BLaER1 treated with 17β-estradiol and CSF1 and Interleukin-3, amounts not matched to agents 10 nM and 100 nM (cell line): ENCODE measurements around the gene TOMT.

Experiments
- H3K27ac ChIP-seq, 11 experiments: shearing (Covaris generic); formaldehyde crosslinking; 2 replicates each; pipeline ENCODE4 v1.8.1; 2022
- H3K27me3 ChIP-seq, 11 experiments: shearing (Covaris generic); formaldehyde crosslinking; 2 replicates each; pipeline ENCODE4 v1.8.1; 2022
- H3K36me3 ChIP-seq, 11 experiments: shearing (Covaris generic); formaldehyde crosslinking; 2 replicates each; pipeline ENCODE4 v1.8.1; 2022
- H3K4me1 ChIP-seq, 10 experiments: shearing (Covaris generic); formaldehyde crosslinking; 2 replicates each; pipeline ENCODE4 v1.8.1; 2022
- H3K4me2 ChIP-seq, 11 experiments: shearing (Covaris generic); formaldehyde crosslinking; 2 replicates each; pipeline ENCODE4 v1.8.1; 2022
- H3K4me3 ChIP-seq, 10 experiments: shearing (Covaris generic); formaldehyde crosslinking; 2 replicates each; pipeline ENCODE4 v1.8.1; 2022
- H3K9ac ChIP-seq, 11 experiments: shearing (Covaris generic); formaldehyde crosslinking; 2 replicates each; pipeline ENCODE4 v1.8.1; 2022
- H3K9me3 ChIP-seq, 11 experiments: shearing (Covaris generic); formaldehyde crosslinking; replicated peaks in 1 of 11; 2 replicates each; pipeline ENCODE4 v1.8.1; 2022
- H4K20me1 ChIP-seq, 11 experiments: shearing (Covaris generic); formaldehyde crosslinking; 2 replicates each; pipeline ENCODE4 v1.8.1; 2022
- Cebpa-rat ChIP-seq, 11 experiments: shearing (Covaris generic); IDR thresholded peaks; 2 replicates each; pipeline ENCODE4 v1.8.1; 2022

TOMT gene

DNA sequence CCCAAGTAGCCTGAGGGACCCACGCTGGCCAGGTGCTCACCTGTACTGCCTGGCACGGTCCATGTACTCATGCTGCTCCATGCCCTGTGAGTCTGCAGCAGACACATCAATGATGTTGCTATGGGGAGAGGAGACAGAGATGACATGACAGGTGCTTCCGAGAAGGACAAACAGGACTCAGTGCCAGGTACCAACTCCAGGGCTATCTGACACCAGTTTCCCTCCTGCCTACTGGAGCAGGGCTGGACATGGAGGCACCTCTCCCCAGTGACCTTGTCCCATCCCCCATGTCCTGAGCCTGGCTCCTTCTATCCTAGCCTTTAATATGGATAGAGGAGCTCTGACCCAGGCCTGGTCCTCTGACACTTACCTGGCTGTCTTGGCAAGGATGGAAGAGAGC is 7.0 kb upstream of the TOMT start:
- Histone ChIP-seq H3K27me3 (no peaks in the 10 kb centered on the region), H3K4me3 (no peak overlapping the region), H3K9me3 (peaks cover 0 to 2% (median 0%) of the 10 kb centered on the region in 11 experiments; a peak in 3 of 22 replicates), H3K27ac (peak overlapping the region in 2 of 11 experiments; percentile 55 to 97; a peak in 1 of 22 replicates), H3K4me1 (peaks cover 20 to 46% (median 33%) of the 10 kb centered on the region in 10 experiments), H3K9ac (peak overlapping the region in 4 of 11 experiments; percentile 27 to 97 (median 69); a peak in 5 of 22 replicates), H3K36me3 (peaks cover 60 to 83% (median 69%) of the 10 kb centered on the region in 11 experiments), H4K20me1 (peaks cover 0 to 45% (median 17%) of the 10 kb centered on the region in 11 experiments; a peak in 12 of 22 replicates), H3K4me2 (peak overlapping the region in 3 of 11 experiments; percentile 80 to 100 (median 96); a peak in 5 of 22 replicates)
- TF ChIP-seq Cebpa-rat (IDR thresholded peaks at IDR 0.05), result no peak

DNA sequence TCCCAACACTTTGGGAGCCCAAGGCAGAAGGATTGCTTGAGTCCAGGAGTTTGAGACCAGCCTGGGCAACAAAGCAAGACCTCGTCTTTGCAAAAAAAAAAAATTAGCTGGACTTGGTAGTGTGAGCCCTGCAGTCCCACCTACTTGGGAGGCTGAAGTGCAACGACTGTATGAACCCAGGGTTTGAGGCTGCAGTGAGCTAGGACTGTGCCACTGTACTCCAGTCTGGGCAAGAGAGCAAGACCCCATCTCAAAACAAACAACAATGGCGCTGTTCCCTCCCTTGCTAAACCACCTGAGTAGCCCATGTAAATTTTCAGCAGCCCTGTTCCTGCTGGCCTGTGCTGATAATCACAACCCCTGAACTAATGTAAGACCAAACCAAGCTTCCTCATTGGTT is 5.7 kb upstream of the TOMT start:
- Histone ChIP-seq H3K27me3 (no peaks in the 10 kb centered on the region), H3K4me3 (peak overlapping the region in 3 of 10 experiments; percentile 5 to 92 (median 88); a peak in 2 of 20 replicates), H3K9ac (peak overlapping the region in 9 of 11 experiments; percentile 1 to 99 (median 30); a peak in 10 of 22 replicates), H3K4me1 (peaks cover 23 to 53% (median 36%) of the 10 kb centered on the region in 10 experiments), H4K20me1 (peaks cover 0 to 42% (median 17%) of the 10 kb centered on the region in 11 experiments; a peak in 12 of 22 replicates), H3K36me3 (peaks cover 48 to 70% (median 58%) of the 10 kb centered on the region in 11 experiments), H3K4me2 (peak overlapping the region in 10 of 11 experiments; percentile 50 to 100 (median 94); a peak in 18 of 22 replicates), H3K9me3 (peaks cover 0 to 6% (median 0%) of the 10 kb centered on the region in 11 experiments; a peak in 3 of 22 replicates), H3K27ac (peak overlapping the region in 10 of 11 experiments; percentile 11 to 98 (median 52); a peak in 17 of 22 replicates)
- no peak for TF ChIP-seq Cebpa-rat (IDR thresholded peaks at IDR 0.05)

DNA sequence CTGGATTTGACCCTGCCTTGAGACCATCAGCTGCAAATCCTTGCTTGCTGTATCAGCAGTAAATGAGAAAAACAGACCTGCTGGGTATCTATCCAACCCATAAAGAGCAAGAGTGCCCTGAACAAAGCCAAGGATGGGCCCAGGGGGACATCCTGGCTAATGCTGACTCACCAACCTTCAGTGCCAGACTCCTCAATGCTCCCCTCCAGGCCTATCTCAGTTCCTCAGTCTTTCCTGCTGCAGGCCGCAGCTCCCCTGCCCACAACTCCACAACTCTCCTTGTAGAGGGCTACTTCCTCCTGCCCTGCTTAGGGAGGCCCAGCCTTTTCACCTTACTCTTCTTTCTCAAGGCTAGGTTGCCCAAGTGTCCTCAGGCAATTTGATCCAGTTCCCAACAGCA is 5.3 kb upstream of the TOMT start:
- Histone ChIP-seq H3K4me1 (peaks cover 23 to 53% (median 36%) of the 10 kb centered on the region in 10 experiments), H3K27ac (peak overlapping the region in 10 of 11 experiments; percentile 11 to 98 (median 52); a peak in 18 of 22 replicates), H3K27me3 (no peaks in the 10 kb centered on the region), H3K4me2 (peak overlapping the region in 10 of 11 experiments; percentile 50 to 100 (median 94); a peak in 20 of 22 replicates), H3K9ac (peak overlapping the region; percentile 1 to 99 (median 30); a peak in 12 of 22 replicates), H4K20me1 (peaks cover 0 to 38% (median 17%) of the 10 kb centered on the region in 11 experiments; a peak in 12 of 22 replicates), H3K9me3 (peaks cover 0 to 6% (median 0%) of the 10 kb centered on the region in 11 experiments; a peak in 3 of 22 replicates), H3K36me3 (peaks cover 44 to 69% (median 53%) of the 10 kb centered on the region in 11 experiments), H3K4me3 (peak overlapping the region in 3 of 10 experiments; percentile 17 to 92 (median 88); a peak in 2 of 20 replicates)
- no peak for TF ChIP-seq Cebpa-rat (IDR thresholded peaks at IDR 0.05)

DNA sequence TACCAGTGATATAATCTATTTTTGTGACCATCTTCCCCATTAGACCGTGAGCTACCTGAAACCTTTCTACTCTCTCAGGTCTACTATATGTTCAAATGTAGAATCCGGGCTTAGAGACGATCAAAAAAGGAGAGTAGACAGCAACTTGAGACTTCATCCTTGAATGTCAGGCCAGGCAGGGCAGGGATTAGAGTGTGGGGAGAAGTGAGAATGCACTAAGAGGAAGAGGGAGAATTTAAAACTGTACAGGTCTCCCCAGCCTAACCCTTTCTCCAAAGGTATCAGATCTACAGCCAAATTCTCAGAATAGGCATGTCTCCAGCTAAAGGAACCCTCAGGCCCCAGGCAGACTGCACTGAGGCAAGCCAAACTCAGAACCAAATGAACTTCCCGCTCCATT is 3.6 kb upstream of the TOMT start:
- peak overlapping the region; percentile 95 to 99 (median 97) for H3K27ac ChIP-seq
- peaks cover 0 to 37% (median 17%) of the 10 kb centered on the region in 11 experiments; a peak in 12 of 22 replicates for H4K20me1 ChIP-seq
- H3K4me2 ChIP-seq, result peak overlapping the region; percentile 80 to 100 (median 96)
- TF ChIP-seq Cebpa-rat (IDR thresholded peaks at IDR 0.05), result no peak
- H3K4me3 ChIP-seq, result peak overlapping the region; percentile 75 to 94 (median 88)
- H3K9me3 ChIP-seq, result peaks cover 0 to 6% (median 0%) of the 10 kb centered on the region in 11 experiments; a peak in 3 of 22 replicates
- peaks cover 27 to 69% (median 41%) of the 10 kb centered on the region in 11 experiments for H3K36me3 ChIP-seq
- peak overlapping the region; percentile 93 to 99 (median 97) for H3K9ac ChIP-seq
- H3K27me3 ChIP-seq, result no peaks in the 10 kb centered on the region
- H3K4me1 ChIP-seq, result peaks cover 23 to 53% (median 36%) of the 10 kb centered on the region in 10 experiments

DNA sequence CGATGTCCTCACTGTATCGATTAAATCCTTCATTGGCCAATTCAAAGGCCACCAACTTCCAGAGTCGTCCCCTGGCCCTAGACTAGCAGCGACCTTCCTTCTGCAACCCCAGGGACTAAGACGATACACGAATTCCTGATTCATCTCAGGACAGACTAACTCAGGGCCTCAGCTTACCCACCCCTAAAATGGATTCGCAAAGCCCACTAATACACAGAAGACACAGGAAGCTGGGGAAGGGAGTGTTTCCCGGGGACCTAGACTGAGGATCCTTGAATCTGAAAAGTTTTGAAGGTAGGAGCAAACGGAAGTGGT is 3.1 kb upstream of the TOMT start:
- no peak for TF ChIP-seq Cebpa-rat (IDR thresholded peaks at IDR 0.05)
- Histone ChIP-seq H3K4me3 (peak overlapping the region; percentile 75 to 94 (median 88)), H3K27me3 (no peaks in the 10 kb centered on the region), H3K36me3 (peaks cover 22 to 68% (median 38%) of the 10 kb centered on the region in 11 experiments), H3K9me3 (peaks cover 0 to 6% (median 0%) of the 10 kb centered on the region in 11 experiments; a peak in 3 of 22 replicates), H3K27ac (peak overlapping the region; percentile 95 to 99 (median 97)), H3K4me1 (peaks cover 23 to 53% (median 36%) of the 10 kb centered on the region in 10 experiments), H3K4me2 (peak overlapping the region; percentile 80 to 100 (median 96)), H3K9ac (peak overlapping the region; percentile 93 to 99 (median 97)), H4K20me1 (peaks cover 0 to 34% (median 17%) of the 10 kb centered on the region in 11 experiments; a peak in 12 of 22 replicates)

DNA sequence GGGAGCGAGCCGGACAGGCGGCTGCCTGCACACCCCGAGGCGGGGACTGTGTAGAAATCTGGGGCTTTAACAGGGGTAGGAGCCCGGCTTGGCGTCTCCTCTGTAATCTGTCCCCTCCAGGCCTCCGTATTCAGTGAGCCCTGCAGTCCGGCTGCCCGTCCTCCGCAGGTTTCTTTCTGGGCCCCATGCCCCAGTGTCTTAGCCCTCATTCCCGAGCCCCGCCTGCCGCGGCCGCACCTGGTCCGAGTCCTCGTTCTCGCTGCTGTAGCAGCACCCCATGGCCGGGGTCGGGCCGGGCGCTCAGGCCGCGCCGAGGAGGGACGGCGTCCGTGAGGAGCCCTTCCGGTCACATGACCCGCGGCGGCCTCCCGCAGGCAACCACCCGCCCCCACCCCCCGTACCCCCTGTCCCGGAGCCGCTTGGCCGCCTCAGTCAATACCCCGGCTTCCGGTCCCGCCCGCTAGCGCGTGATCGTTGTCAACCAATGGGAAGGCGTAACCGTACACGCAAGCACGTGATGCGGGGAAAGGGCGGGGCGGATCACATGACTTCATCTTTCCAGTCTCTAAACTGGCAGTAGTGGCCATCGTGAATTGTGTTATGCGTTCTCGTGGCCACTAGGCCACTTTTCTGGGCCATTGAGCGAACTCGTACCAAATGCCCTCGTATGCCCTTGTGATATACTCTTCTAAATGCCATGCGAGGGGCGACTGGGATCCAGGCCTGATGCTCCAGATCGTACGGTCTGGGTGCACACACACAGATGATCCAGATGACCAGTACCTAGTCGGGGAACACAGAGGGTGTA is 2.6 kb upstream of the TOMT start, which contains the start of gene LAMTOR1:
Gene LAMTOR1 (minus strand): TSS at position 352 of the 808 bp plus-strand sequence. CDS start 73 bp downstream, at position 279.
- Histone ChIP-seq H3K36me3 (peaks cover 18 to 68% (median 35%) of the 10 kb centered on the region in 11 experiments), H3K9me3 (peaks cover 0 to 6% (median 0%) of the 10 kb centered on the region in 11 experiments; a peak in 3 of 22 replicates), H3K4me1 (peaks cover 23 to 51% (median 36%) of the 10 kb centered on the region in 10 experiments), H4K20me1 (peaks cover 0 to 28% (median 17%) of the 10 kb centered on the region in 11 experiments; a peak in 12 of 22 replicates), H3K4me2 (peak within 1 kb of the TSS; percentile 80 to 100 (median 96)), H3K9ac (peak within 1 kb of the TSS; percentile 93 to 99 (median 97)), H3K27ac (peak within 1 kb of the TSS; percentile 95 to 99 (median 97)), H3K27me3 (no peaks in the 10 kb centered on the region), H3K4me3 (peak within 1 kb of the TSS; percentile 75 to 94 (median 88))
- TF ChIP-seq Cebpa-rat (IDR thresholded peaks at IDR 0.05), result no peak

DNA sequence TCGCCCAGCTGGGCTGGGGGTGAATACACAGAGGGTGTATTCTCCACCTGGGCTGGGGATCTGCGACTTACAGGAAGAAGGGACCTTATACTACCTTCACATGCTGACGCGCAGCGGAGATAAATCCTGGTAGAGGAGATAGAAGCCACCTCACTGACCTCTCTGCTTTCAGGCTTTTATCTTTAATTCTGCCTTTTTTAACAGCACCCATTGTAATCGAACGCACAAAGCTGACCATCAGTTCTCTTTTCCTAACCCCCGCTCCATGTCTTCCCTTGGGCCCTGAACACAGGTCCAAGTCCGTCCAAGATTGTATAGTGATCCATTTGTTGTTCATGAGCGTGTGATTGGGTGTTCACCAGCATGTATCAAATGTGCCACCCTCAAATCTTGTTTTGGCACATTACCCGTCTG is 2.0 kb upstream of the TOMT start:
- H4K20me1 ChIP-seq, result peaks cover 0 to 22% (median 16%) of the 10 kb centered on the region in 11 experiments; a peak in 11 of 22 replicates
- H3K36me3 ChIP-seq, result peaks cover 14 to 68% (median 34%) of the 10 kb centered on the region in 11 experiments
- H3K4me1 ChIP-seq, result peaks cover 23 to 45% (median 36%) of the 10 kb centered on the region in 10 experiments
- H3K27me3 ChIP-seq, result no peaks in the 10 kb centered on the region
- peaks cover 0 to 6% (median 0%) of the 10 kb centered on the region in 11 experiments; a peak in 3 of 22 replicates for H3K9me3 ChIP-seq
- H3K9ac ChIP-seq, result peak overlapping the region; percentile 52 to 99 (median 72); a peak in 18 of 22 replicates
- H3K4me3 ChIP-seq, result peak overlapping the region in 6 of 10 experiments; percentile 24 to 89 (median 66); a peak in 10 of 20 replicates
- TF ChIP-seq Cebpa-rat (IDR thresholded peaks at IDR 0.05), result no peak
- peak overlapping the region; percentile 45 to 92 (median 67) for H3K4me2 ChIP-seq
- H3K27ac ChIP-seq, result peak overlapping the region; percentile 56 to 99 (median 95); a peak in 21 of 22 replicates
